ENCODE data around the gene B3GAT3. TPM values are rescaled to one million over a fixed set of nuclear protein-coding genes. Genes with fewer than 3 reads are reported as not detected.

B3GAT3 gene
- total and polyA plus RNA-seq, 2 donors (not counting 3 experiments of a cell fraction or from before 2014, with no cell fraction given) = 31.6 to 37.2 TPM

GRCh38 chr11:62656796-62657429, 35.1 kb upstream of the B3GAT3 start:
- intact Hi-C loops (cut with micrococcal nuclease) = no loop called here
- dilution Hi-C loops (cut with MboI; ENCODE audit: extremely low pct_ligation_motif_present, low sequenced_read_pairs) = no loop called here
- POLR2A ChIA-PET = interaction anchor here (5.3 kb wide), 1 partner anchor 8 kb away, joined by 71 read pairs; the partner anchor contains the start of genes C11orf98 and CSKMT

More at GRCh38 chr11:62656796-62657429, 35.1 kb upstream of the B3GAT3 start:
- Histone ChIP-seq H3K4me1 (ENCODE audit: control insufficient read depth, extremely low read depth, insufficient read depth, low read length) (no peaks in the 10 kb centered on the region), H3K27ac (ENCODE audit: insufficient read depth, low read depth, low read length) (no peak overlapping the region), H2AFZ (ENCODE audit: low read depth, low read length) (no peak overlapping the region), H4K20me1 (replicated peaks; ENCODE audit: control insufficient read depth, extremely low read depth, insufficient read depth, low read length) (no peaks in the 10 kb centered on the region), H3K36me3 (ENCODE audit: control insufficient read depth in 2 of 2, extremely low read depth in 1 of 2, insufficient read depth in 2 of 2, low read length in 2 of 2) (no peaks in the 10 kb centered on the region), H3K9me3 (replicated peaks; ENCODE audit: control insufficient read depth, insufficient read depth, low read length) (no peaks in the 10 kb centered on the region), H3K4me3 (replicated peaks in 1 of 3; ENCODE audit: insufficient read depth in 1 of 3, low read depth in 1 of 3, low read length in 3 of 3) (no peak overlapping the region), H3K27me3 (ENCODE audit: control insufficient read depth in 2 of 2, insufficient read depth in 2 of 2, low read length in 2 of 2) (no peaks in the 10 kb centered on the region), H3K79me2 (ENCODE audit: control insufficient read depth, insufficient read depth, low read length) (peaks cover 11% of the 10 kb centered on the region), H3K9ac (replicated peaks; ENCODE audit: extremely low read depth, insufficient read depth, low read length) (no peak overlapping the region), H3K9me1 (replicated peaks; ENCODE audit: control insufficient read depth, extremely low read depth, insufficient read depth, low read length) (no peaks in the 10 kb centered on the region), H3K4me2 (ENCODE audit: insufficient read depth, low read length) (no peak overlapping the region)
- CTCF ChIA-PET = interaction anchor here (1.1 to 1.4 kb wide), 3 partner anchors 11 to 262 kb away, joined by 3 to 4 read pairs (median 3); partner anchors contain the start of gene TUT1
- DNase-seq (ENCODE audit: low read depth, low spot score) = no peak
- no TSS peak for BruUV-seq (replicated peaks)
- FAIRE-seq = peak; percentile 47
- TF ChIP-seq POLR2A (IDR thresholded peaks at IDR 0.05; ENCODE audit: low read depth, low read length) (no peak), EZH2 (IDR thresholded peaks at IDR 0.05; ENCODE audit: borderline replicate concordance, low read depth, low read length, severe bottlenecking) (no peak), FOS (IDR thresholded peaks at IDR 0.05; ENCODE audit: borderline replicate concordance, insufficient read depth, low read length) (no peak), MYC (IDR thresholded peaks at IDR 0.05; ENCODE audit: low read depth, low read length) (no peak), MAX (IDR thresholded peaks at IDR 0.05; ENCODE audit: insufficient read depth, insufficient read length) (no peak), POLR2AphosphoS5 (IDR thresholded peaks at IDR 0.05; ENCODE audit: insufficient read depth, low read depth, low read length) (no peak), CTCF (IDR thresholded peaks at IDR 0.05; ENCODE audit: extremely low read depth in 1 of 2, insufficient read depth in 1 of 2, low read depth in 1 of 2, low read length in 2 of 2) (no peak), JUN (IDR thresholded peaks at IDR 0.05; ENCODE audit: borderline replicate concordance, insufficient read depth, insufficient read length, low read depth) (no peak), GATA2 (IDR thresholded peaks at IDR 0.05; ENCODE audit: insufficient read depth, insufficient read length, low read depth, low read length) (no peak)

All from endothelial cell of umbilical vein (primary cell).